ENCODE results near the gene JAML.

The JAML gene

GRCh38 chr11:118200497-118200896 lies 24.3 kb downstream of the JAML start:
- TF ChIP-seq CTCF (IDR thresholded peaks at IDR 0.05) = no peak

DNA sequence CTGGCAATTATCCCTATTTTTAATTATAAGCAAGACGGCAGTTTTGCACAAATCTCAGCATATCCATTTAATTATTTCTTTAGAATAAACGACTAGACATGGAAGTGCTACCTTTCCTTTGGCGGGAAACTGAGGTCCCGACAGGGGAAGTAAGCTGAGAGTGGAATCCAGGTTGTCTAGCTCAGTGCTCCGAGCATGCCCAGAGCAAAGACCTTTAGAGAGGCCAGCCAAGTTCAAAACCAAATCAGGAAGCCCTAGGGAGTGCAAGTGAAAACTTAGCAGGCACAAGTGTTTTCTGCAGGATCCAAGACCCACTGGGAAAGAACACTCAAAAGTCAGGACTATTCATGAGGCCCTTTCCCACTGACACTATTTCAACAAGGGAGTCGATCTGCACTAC lies 25.7 kb downstream of the JAML start:
- TF ChIP-seq CTCF (IDR thresholded peaks at IDR 0.05) = no peak

- TF ChIP-seq CTCF (IDR thresholded peaks at IDR 0.05) = peak; percentile 88
Measured at GRCh38 chr11:118198370-118198769, 26.4 kb downstream of the JAML start.

GRCh38 chr11:118194835-118195627 lies 29.8 kb downstream of the JAML start:
- TF ChIP-seq CTCF (IDR thresholded peaks at IDR 0.05) = no peak

DNA sequence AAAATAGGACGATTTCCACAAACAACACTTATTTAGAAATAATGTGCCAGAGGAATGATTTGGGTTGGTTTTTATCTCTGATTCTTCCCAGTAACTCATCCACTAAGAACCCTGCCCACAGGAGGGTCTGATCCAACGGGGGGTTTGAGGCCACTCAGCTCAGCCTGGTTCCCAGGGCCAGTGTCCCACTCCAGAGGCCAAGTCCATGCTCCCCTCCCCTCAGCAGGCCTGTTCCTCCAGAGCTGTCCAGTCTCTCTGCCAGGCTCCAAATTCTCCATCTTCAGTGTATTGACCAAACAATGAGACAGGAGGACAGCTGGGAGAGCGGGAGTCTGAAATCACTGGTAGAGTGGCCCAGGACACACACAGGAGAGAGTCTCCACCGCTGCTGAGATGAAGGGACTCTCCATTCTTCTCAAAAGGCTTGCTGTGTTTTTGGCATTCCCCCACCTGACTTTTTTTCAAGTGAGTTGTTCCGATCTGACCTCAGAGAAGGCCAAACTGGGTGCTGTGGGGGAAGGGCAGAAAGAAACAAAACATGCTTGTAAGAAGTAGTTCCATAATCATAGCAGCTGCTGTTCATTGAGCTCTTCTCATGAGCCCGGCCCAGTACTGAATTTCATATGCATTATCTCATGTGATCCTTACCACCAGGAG lies 30.8 kb downstream of the JAML start:
- no peak for TF ChIP-seq CTCF (IDR thresholded peaks at IDR 0.05)

- no peak for TF ChIP-seq CTCF (IDR thresholded peaks at IDR 0.05)
Measured at GRCh38 chr11:118186346-118187107, 38.3 kb downstream of the JAML start.

DNA sequence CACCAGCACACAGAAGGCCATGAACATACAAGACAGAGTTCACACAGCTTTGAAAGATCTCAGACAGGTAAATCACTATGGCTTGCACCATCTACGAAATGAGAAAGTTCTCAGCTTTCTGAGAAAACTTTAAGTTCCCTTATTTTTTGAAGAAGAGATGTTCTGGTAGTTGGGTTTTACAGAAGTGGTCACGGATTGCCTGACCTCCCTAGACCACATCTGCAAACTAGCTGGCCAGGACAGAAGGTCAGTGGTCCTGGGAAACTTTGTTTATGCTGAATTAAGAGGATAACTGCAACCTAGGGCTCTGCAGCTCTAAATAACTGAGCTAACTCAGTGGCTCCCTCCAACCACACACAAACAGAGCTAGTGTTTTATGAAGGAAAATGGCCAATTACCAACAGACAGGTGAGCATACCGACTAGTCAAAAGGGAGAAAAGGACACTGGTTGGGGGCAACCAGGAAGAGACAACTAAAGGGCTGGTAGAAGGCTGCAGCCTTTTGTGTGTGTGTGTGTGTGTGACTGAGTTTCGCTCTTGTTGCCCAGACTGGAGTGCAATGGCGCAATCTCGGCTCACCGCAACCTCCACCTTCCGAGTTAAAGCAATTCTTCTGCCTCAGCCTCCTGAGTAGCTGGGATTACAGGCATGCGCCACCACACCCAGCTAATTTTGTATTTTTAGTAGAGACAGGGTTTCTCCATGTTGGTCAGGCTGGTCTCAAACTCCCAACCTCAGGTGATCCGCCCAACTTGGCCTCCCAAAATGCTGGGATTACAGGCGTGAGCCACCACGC lies 39.8 kb downstream of the JAML start:
- no peak for TF ChIP-seq CTCF (IDR thresholded peaks at IDR 0.05)
